HEK293 (cell line): Measurements from ENCODE around the gene PLXND1.

Experiments
- CTCF ChIA-PET: fragments of 350-600 bp; formaldehyde crosslinking; extraction: SDS; loops from one replicate; lab custom pipeline; 2021; ENCODE audit warnings: antibody characterized with exemption; lab: Yijun Ruan, JAX
- POLR2A ChIA-PET: fragments of 300-600 bp; formaldehyde crosslinking; extraction: SDS; loops from one replicate; lab custom pipeline; 2020; ENCODE audit warnings: antibody characterized with exemption, inconsistent platforms; lab: Yijun Ruan, JAX
- H3K27ac ChIP-seq: fragments of 200-500 bp; sonication (Bioruptor generic); 2 replicates; pipeline ENCODE4 v1.5.1; 2014; ENCODE audit warnings: low read depth, low read length, control low read depth, inconsistent platforms; ENCODE audit errors: extremely low read depth
- H3K36me3 ChIP-seq, 2 experiments: fragments of 200-500 bp in 1 of 2; sonication (Bioruptor generic) in 1 of 2; 1 replicate in 1 of 2; 2 replicates in 1 of 2; pipeline ENCODE4 v1.5.1; 2014 to 2017; ENCODE audit warnings: inconsistent platforms in 2 of 2, low read length in 2 of 2; ENCODE audit not compliant: control insufficient read depth in 2 of 2, insufficient read depth in 1 of 2
- H3K4me1 ChIP-seq: fragments of 200-500 bp; sonication (Bioruptor generic); 2 replicates; pipeline ENCODE4 v1.5.1; 2014; ENCODE audit warnings: mild to moderate bottlenecking, low read length, inconsistent platforms; ENCODE audit not compliant: control insufficient read depth, insufficient read depth
- H3K4me3 ChIP-seq: 2 replicates; pipeline ENCODE4 v1.5.1; 2011; ENCODE audit warnings: low read depth, mild to moderate bottlenecking, control low read depth, low read length, moderate library complexity
- H3K9me3 ChIP-seq: fragments of 200-500 bp; sonication (Bioruptor generic); 2 replicates; pipeline ENCODE4 v1.5.1; 2014; ENCODE audit warnings: low read depth, low read length, inconsistent platforms; ENCODE audit not compliant: control insufficient read depth, insufficient read depth
- HOXC10 ChIP-seq: sonication (generic); formaldehyde crosslinking; IDR thresholded peaks from 2 replicates; pipeline ENCODE4 v1.8.1; 2023; ENCODE audit warnings: mild to moderate bottlenecking, missing genetic modification reagents
- MEIS1 ChIP-seq: sonication (generic); formaldehyde crosslinking; IDR thresholded peaks from 2 replicates; pipeline ENCODE4 v1.8.1; 2022; ENCODE audit warnings: missing genetic modification reagents, mild to moderate bottlenecking, borderline replicate concordance
- PRDM1 ChIP-seq: fragments of 450-650 bp; formaldehyde crosslinking; IDR thresholded peaks from 2 replicates; pipeline ENCODE4; 2016; ENCODE audit warnings: missing biosample characterization, missing genetic modification characterization
- SCRT2 ChIP-seq: fragments of 450-650 bp; formaldehyde crosslinking; IDR thresholded peaks from 2 replicates; pipeline ENCODE4 v1.5.1; 2016; ENCODE audit warnings: missing biosample characterization, missing genetic modification characterization
- SETDB1 ChIP-seq: IDR thresholded peaks from one replicate; pipeline ENCODE4 v1.6.1; 2017; ENCODE audit warnings: mild to moderate bottlenecking, low read length, moderate library complexity, mixed read lengths; ENCODE audit not compliant: insufficient read length
- TRIM28 ChIP-seq: IDR thresholded peaks from 2 replicates; pipeline ENCODE4 v1.6.1; 2011; ENCODE audit warnings: low read length, control low read depth, borderline replicate concordance
- ZBTB21 ChIP-seq: fragments of 450-650 bp; formaldehyde crosslinking; IDR thresholded peaks from 2 replicates; pipeline ENCODE4 v1.5.1; 2017; ENCODE audit warnings: missing biosample characterization, missing genetic modification characterization
- ZBTB7A ChIP-seq: fragments of 450-650 bp; formaldehyde crosslinking; IDR thresholded peaks from 2 replicates; pipeline ENCODE4 v1.5.1; 2016; ENCODE audit warnings: low read depth, missing biosample characterization, missing genetic modification characterization
- ZFHX2 ChIP-seq: fragments of 450-650 bp; formaldehyde crosslinking; conservative IDR thresholded peaks from 2 replicates; pipeline ENCODE4 v1.5.1; 2016; ENCODE audit warnings: missing biosample characterization, missing genetic modification characterization
- ZNF19 ChIP-seq: fragments of 450-650 bp; formaldehyde crosslinking; IDR thresholded peaks from 2 replicates; pipeline ENCODE4; 2016; ENCODE audit warnings: missing biosample characterization, missing genetic modification characterization, low read depth
- ZNF600 ChIP-seq: fragments of 450-650 bp; formaldehyde crosslinking; IDR thresholded peaks from 2 replicates; pipeline ENCODE4 v1.5.1; 2016; ENCODE audit warnings: missing biosample characterization, missing genetic modification characterization
- ZNF629 ChIP-seq: fragments of 450-650 bp; formaldehyde crosslinking; IDR thresholded peaks from 2 replicates; pipeline ENCODE4 v1.5.1; 2017; ENCODE audit warnings: missing biosample characterization, missing genetic modification characterization
- ZNF670 ChIP-seq: fragments of 450-650 bp; formaldehyde crosslinking; IDR thresholded peaks from 2 replicates; pipeline ENCODE4 v1.5.1; 2016; ENCODE audit warnings: missing biosample characterization, missing genetic modification characterization, low read depth
- ZNF777 ChIP-seq: fragments of 450-650 bp; formaldehyde crosslinking; IDR thresholded peaks from 2 replicates; pipeline ENCODE4 v1.5.1; 2017; ENCODE audit warnings: missing biosample characterization, missing genetic modification characterization, borderline replicate concordance
- ZSCAN23 ChIP-seq: fragments of 450-650 bp; formaldehyde crosslinking; IDR thresholded peaks from 2 replicates; pipeline ENCODE4 v1.5.1; 2016; ENCODE audit warnings: missing biosample characterization, missing genetic modification characterization
- TF ChIP-seq, protein P1 (sequence below): fragments of 450-650 bp; formaldehyde crosslinking; IDR thresholded peaks from 2 replicates; pipeline ENCODE4 v1.5.1; 2016; ENCODE audit warnings: missing biosample characterization, missing genetic modification characterization
- TF ChIP-seq, protein P2 (sequence below): fragments of 450-650 bp; formaldehyde crosslinking; IDR thresholded peaks from 2 replicates; pipeline ENCODE4 v1.5.1; 2016; ENCODE audit warnings: missing biosample characterization, missing genetic modification characterization
- TF ChIP-seq, protein P3 (sequence below): fragments of 450-650 bp; formaldehyde crosslinking; IDR thresholded peaks from 2 replicates; pipeline ENCODE4 v1.5.1; 2017; ENCODE audit warnings: missing biosample characterization, missing genetic modification characterization
- TF ChIP-seq, protein P4 (sequence below): fragments of 450-650 bp; formaldehyde crosslinking; IDR thresholded peaks from 2 replicates; pipeline ENCODE4 v1.5.1; 2016; ENCODE audit warnings: missing biosample characterization, missing genetic modification characterization
- TF ChIP-seq, protein P5 (sequence below): IDR thresholded peaks from 2 replicates; pipeline ENCODE4 v1.6.1; 2011; ENCODE audit warnings: mild to moderate bottlenecking, low read depth, low read length, borderline replicate concordance

PLXND1 gene

DNA sequence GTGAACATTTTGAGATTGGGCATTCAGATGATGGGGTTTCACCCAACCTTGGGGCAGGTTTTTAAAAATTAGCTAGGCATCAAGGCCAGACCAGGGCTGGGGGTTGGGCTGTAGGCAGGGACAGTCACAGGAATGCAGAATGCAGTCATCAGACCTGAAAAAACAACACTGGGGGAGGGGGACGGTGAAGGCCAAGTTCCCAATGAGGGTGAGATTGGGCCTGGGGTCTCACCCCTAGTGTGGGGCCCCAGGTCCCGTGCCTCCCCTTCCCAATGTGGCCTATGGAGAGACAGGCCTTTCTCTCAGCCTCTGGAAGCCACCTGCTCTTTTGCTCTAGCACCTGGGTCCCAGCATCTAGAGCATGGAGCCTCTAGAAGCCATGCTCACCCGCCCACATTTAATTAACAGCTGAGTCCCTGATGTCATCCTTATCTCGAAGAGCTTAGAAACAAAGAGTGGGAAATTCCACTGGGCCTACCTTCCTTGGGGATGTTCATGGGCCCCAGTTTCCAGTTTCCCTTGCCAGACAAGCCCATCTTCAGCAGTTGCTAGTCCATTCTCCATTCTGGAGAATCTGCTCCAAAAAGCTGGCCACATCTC, 71.9 kb downstream of the PLXND1 start (continued):
- TF ChIP-seq ZFHX2 (peak; percentile 56), PRDM1 (tag by site-specific recombination) (no peak), ZNF629 (peak; percentile 49; the same call in 1 of the 2 replicates), ZBTB21 (0 out of 2 replicates have a peak, but pooled peaks have one; percentile 12), SCRT2 (tag by site-specific recombination) (no peak)
- TF ChIP-seq, protein P1, sequence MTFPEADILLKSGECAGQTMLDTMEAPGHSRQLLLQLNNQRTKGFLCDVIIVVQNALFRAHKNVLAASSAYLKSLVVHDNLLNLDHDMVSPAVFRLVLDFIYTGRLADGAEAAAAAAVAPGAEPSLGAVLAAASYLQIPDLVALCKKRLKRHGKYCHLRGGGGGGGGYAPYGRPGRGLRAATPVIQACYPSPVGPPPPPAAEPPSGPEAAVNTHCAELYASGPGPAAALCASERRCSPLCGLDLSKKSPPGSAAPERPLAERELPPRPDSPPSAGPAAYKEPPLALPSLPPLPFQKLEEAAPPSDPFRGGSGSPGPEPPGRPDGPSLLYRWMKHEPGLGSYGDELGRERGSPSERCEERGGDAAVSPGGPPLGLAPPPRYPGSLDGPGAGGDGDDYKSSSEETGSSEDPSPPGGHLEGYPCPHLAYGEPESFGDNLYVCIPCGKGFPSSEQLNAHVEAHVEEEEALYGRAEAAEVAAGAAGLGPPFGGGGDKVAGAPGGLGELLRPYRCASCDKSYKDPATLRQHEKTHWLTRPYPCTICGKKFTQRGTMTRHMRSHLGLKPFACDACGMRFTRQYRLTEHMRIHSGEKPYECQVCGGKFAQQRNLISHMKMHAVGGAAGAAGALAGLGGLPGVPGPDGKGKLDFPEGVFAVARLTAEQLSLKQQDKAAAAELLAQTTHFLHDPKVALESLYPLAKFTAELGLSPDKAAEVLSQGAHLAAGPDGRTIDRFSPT (tag by site-specific recombination) = no peak
- TF ChIP-seq, protein P2, sequence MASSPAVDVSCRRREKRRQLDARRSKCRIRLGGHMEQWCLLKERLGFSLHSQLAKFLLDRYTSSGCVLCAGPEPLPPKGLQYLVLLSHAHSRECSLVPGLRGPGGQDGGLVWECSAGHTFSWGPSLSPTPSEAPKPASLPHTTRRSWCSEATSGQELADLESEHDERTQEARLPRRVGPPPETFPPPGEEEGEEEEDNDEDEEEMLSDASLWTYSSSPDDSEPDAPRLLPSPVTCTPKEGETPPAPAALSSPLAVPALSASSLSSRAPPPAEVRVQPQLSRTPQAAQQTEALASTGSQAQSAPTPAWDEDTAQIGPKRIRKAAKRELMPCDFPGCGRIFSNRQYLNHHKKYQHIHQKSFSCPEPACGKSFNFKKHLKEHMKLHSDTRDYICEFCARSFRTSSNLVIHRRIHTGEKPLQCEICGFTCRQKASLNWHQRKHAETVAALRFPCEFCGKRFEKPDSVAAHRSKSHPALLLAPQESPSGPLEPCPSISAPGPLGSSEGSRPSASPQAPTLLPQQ (tag by site-specific recombination) = 0 out of 2 replicates have a peak, but pooled peaks have one; percentile 26
- TF ChIP-seq, protein P3, sequence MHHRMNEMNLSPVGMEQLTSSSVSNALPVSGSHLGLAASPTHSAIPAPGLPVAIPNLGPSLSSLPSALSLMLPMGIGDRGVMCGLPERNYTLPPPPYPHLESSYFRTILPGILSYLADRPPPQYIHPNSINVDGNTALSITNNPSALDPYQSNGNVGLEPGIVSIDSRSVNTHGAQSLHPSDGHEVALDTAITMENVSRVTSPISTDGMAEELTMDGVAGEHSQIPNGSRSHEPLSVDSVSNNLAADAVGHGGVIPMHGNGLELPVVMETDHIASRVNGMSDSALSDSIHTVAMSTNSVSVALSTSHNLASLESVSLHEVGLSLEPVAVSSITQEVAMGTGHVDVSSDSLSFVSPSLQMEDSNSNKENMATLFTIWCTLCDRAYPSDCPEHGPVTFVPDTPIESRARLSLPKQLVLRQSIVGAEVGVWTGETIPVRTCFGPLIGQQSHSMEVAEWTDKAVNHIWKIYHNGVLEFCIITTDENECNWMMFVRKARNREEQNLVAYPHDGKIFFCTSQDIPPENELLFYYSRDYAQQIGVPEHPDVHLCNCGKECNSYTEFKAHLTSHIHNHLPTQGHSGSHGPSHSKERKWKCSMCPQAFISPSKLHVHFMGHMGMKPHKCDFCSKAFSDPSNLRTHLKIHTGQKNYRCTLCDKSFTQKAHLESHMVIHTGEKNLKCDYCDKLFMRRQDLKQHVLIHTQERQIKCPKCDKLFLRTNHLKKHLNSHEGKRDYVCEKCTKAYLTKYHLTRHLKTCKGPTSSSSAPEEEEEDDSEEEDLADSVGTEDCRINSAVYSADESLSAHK (tag by site-specific recombination) = no peak

DNA sequence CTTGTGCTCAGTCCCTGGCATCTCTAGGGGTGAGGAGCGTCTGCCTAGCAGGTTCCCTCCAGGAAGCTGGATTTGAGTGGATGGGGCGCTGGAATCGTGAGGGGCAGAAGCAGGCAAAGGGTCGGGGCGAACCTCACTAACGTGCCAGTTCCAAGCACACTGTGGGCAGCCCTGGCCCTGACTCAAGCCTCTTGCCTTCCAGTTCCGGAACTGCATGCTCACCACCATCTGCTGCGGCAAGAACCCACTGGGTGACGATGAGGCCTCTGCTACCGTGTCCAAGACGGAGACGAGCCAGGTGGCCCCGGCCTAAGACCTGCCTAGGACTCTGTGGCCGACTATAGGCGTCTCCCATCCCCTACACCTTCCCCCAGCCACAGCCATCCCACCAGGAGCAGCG, 73.1 kb downstream of the PLXND1 start:
- CTCF ChIA-PET = interaction anchor here (1.2 kb wide), 1 partner anchor 43 kb away, joined by 4 read pairs; no protein-coding TSS in a partner anchor
- POLR2A ChIA-PET = no interaction called here

DNA sequence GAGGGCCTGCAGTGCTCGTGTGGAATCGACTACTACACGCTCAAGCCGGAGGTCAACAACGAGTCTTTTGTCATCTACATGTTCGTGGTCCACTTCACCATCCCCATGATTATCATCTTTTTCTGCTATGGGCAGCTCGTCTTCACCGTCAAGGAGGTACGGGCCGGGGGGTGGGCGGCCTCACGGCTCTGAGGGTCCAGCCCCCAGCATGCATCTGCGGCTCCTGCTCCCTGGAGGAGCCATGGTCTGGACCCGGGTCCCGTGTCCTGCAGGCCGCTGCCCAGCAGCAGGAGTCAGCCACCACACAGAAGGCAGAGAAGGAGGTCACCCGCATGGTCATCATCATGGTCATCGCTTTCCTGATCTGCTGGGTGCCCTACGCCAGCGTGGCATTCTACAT, 74.2 kb downstream of the PLXND1 start:
- Histone ChIP-seq H3K9me3 (no peaks in the 10 kb centered on the region), H3K4me3 (no peak overlapping the region), H3K4me1 (no peaks in the 10 kb centered on the region), H3K36me3 (no peaks in the 10 kb centered on the region), H3K27ac (no peak overlapping the region)
- no peak for TF ChIP-seq ZNF600 (tag by site-specific recombination)
- TF ChIP-seq SETDB1 = no peak
- TF ChIP-seq, protein P4, sequence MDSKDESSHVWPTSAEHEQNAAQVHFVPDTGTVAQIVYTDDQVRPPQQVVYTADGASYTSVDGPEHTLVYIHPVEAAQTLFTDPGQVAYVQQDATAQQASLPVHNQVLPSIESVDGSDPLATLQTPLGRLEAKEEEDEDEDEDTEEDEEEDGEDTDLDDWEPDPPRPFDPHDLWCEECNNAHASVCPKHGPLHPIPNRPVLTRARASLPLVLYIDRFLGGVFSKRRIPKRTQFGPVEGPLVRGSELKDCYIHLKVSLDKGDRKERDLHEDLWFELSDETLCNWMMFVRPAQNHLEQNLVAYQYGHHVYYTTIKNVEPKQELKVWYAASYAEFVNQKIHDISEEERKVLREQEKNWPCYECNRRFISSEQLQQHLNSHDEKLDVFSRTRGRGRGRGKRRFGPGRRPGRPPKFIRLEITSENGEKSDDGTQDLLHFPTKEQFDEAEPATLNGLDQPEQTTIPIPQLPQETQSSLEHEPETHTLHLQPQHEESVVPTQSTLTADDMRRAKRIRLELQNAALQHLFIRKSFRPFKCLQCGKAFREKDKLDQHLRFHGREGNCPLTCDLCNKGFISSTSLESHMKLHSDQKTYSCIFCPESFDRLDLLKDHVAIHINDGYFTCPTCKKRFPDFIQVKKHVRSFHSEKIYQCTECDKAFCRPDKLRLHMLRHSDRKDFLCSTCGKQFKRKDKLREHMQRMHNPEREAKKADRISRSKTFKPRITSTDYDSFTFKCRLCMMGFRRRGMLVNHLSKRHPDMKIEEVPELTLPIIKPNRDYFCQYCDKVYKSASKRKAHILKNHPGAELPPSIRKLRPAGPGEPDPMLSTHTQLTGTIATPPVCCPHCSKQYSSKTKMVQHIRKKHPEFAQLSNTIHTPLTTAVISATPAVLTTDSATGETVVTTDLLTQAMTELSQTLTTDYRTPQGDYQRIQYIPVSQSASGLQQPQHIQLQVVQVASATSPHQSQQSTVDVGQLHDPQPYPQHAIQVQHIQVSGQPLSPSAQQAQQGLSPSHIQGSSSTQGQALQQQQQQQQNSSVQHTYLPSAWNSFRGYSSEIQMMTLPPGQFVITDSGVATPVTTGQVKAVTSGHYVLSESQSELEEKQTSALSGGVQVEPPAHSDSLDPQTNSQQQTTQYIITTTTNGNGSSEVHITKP = no peak
- TF ChIP-seq ZNF777 = no peak
- no peak for TF ChIP-seq ZSCAN23 (tag by site-specific recombination)
- TF ChIP-seq MEIS1 (CRISPR knock-in tag) = no peak
- no peak for TF ChIP-seq ZBTB7A (tag by site-specific recombination)
- TF ChIP-seq TRIM28 = no peak
- TF ChIP-seq, protein P5, sequence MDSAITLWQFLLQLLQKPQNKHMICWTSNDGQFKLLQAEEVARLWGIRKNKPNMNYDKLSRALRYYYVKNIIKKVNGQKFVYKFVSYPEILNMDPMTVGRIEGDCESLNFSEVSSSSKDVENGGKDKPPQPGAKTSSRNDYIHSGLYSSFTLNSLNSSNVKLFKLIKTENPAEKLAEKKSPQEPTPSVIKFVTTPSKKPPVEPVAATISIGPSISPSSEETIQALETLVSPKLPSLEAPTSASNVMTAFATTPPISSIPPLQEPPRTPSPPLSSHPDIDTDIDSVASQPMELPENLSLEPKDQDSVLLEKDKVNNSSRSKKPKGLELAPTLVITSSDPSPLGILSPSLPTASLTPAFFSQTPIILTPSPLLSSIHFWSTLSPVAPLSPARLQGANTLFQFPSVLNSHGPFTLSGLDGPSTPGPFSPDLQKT = no peak
- ChIA-PET CTCF (interaction anchor here (1.2 kb wide), 1 partner anchor 42 kb away, joined by 4 read pairs; no protein-coding TSS in a partner anchor), POLR2A (no interaction called here)

More for the DNA sequence above, 73.1 kb downstream of the PLXND1 start:
- TF ChIP-seq ZNF19 (no peak), ZNF670 (no peak), HOXC10 (CRISPR knock-in tag) (no peak)
- Histone ChIP-seq H3K4me1 (no peaks in the 10 kb centered on the region), H3K36me3 (no peaks in the 10 kb centered on the region), H3K4me3 (no peak overlapping the region), H3K9me3 (no peaks in the 10 kb centered on the region), H3K27ac (no peak overlapping the region)
